Stimulated activated CD8-positive, alpha-beta memory T cell treated with anti-CD3 and anti-CD28 coated beads, Interleukin-7, amount 100 ng/mL, for 1 hour (primary cell): ENCODE results near the gene MED23.
"Not testable (repeated sequence)": the region's sequence is repeated elsewhere in the genome, so short reads cannot be mapped to it uniquely, and the experiment has no call there.

Experiments
- DNase-seq, 2 donors: peaks; one replicate each; pipeline ENCODE4 v3.0.0-alpha.2; 2020; ENCODE audit warnings: low read depth in 2 of 2

The MED23 gene

DNA sequence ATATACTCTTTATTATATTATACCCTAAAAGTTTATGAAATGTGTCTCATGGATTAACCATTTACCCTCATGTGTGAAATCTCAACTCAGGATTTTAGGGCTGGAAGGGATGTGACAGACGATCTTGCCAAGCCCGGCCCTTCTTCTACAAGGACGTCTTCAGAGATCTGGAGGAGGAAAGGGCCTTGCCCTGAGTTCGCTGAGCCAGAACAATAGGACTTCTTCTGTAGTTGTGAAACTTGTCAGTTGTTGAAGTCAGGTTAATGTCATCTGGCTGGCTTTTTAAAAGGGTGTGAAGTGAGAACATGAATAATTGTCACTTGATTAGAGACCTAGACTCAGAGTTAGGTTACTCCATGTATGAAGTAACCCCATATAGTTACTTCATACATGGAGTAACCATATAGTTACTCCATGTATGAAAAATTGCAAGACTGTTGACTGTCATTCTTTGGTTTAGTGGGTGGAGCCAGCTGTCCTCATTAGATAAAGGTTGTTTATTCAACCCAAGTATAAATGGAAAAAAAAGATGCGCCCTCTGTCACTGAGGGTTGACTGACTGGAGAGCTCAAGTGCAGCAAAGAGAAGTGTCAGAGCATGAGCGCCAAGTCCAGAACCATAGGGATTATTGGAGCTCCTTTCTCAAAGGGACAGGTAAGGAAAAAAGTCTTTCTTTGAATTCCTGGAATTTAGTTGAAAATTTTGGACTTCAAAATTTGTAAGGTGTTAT, 55.2 kb downstream of the MED23 start, which contains the start of gene ARG1:
Gene ARG1, plus strand, starts transcription at position 541 of the 730 bp plus-strand sequence. Its CDS starts 57 bp downstream, at position 598.
- no peak for DNase-seq

- DNase-seq, result no peak
Observed at GRCh38 chr6:131568726-131569125, 59.3 kb downstream of the MED23 start.

DNA sequence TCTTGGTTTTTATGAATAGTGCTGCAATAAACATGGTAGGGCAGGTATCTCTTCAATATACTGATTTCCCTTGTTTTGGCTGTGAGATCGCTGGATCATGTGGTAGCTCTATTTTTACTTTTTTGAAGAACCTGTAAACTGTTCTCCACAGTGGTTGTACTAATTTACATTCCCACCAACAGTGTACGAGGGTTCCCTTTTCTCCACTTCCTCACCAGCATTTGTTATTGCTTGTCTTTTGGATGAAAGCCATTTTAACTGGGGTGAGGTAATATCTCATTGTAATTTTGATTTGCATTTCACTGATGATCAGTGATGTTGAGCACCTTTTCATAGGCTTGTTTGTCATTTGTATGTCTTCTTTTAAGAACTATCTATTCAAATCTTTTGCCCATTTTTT, 63.0 kb downstream of the MED23 start:
- DNase-seq, result no peak

- DNase-seq, result no peak
Observed at GRCh38 chr6:131561925-131562707, 65.9 kb downstream of the MED23 start.

DNA sequence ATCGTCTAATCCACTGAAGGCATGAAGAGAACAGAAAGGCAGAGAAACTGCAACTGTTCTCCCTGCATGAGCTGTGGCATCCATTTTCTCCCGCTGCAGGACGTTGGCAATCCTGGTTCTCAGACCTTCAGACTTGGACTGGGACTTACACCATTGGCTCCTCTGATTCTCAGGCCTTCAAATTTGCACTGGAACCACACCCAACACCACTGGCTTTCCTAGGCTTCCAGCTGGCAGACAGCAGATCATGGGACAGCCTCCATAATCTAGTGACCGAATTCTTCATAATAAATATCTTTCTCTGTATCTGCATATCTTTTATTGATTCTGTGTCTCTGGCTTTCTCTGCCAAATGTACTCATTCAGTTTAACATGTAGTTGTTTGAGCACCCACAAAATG, 69.1 kb downstream of the MED23 start:
- no peak for DNase-seq

GRCh38 chr6:131555992-131556391, 72.0 kb downstream of the MED23 start:
- DNase-seq, result no peak

DNA sequence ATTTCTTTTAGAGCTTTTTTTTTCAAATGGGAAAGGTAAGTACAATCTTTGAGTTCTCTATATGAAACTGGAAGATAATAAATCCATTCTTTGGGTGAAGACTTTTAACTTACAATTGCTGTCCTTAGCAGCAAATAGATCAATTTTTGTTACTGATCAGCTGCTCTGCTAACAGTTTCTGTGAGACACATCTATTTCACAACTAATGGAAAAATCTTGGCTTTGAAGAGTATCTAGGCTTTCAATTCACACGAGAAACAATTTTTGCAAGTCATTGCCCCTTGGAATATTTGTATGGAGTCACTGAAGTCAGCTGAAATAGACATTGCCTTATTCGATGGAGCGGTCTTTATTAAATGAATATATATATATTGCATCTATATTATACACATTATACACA, 75.5 kb downstream of the MED23 start:
- no peak for DNase-seq

GRCh38 chr6:131551902-131552301, 76.1 kb downstream of the MED23 start:
- DNase-seq, result no peak

- no peak for DNase-seq
Observed at GRCh38 chr6:131549811-131550210, 78.2 kb downstream of the MED23 start.

DNA sequence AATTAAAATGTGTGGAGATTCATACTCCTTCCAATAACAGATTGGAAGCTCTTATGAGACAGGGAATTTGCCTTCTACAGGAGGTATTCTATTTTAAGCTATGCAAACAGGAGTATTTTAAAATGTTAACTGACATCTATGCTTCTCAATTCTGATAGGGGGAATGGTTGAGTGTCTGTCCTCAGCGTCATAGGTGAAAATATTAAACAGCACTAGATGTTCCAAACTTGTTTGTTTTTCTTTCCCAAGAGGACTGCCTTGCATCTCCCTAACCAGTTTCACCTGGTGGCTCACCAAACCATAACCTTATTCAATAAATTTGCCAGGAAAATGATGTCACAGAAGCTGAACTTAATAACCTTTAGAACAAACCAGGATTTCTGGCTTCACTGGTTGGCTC, 79.6 kb downstream of the MED23 start:
- no peak for DNase-seq

- DNase-seq, result no peak
Observed at GRCh38 chr6:131547488-131547887, 80.6 kb downstream of the MED23 start.

GRCh38 chr6:131545317-131545716, 82.7 kb downstream of the MED23 start:
- DNase-seq, result no peak

DNA sequence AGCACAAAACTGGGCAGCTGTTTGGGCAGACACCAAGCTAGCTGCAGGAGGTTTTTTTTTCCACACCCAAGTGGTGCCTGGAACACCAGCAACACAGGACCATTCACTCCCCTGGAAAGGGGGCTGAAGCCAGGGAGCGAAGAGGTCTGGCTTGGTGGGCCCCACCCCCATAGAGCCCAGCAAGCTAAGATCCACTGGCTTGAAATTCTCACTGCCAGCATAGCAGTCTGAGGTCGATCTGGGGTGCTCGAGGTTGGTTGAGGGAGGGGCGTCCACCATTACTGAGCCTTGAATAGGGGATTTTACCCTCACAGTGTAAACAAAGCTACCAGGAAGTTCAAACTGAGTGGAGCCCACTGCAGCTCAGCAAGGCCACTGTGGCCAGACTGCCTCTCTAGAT, 89.4 kb downstream of the MED23 start:
- not testable (repeated sequence) for DNase-seq

DNA sequence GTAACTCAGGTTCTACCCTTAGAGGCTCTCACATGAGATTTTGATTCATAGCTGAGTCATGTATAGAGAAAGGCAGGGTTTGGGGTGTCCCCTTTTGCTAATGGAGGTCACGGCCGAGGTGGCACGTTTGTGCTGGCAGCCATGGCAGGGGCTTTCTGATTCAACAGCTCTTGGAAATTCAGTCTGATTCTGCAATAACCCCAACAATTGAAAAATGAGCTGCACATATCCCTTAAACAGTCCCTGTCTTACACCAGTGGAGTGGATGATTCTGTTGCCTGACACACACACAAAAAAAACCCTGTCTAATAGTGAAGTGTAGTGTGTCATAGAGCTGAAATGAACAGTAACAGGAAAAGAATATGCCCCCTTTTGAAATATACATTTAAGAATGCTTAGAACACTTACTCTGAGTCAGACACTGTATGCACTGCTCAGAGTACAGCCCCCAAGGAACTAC, 95.4 kb downstream of the MED23 start:
- DNase-seq, result no peak

DNA sequence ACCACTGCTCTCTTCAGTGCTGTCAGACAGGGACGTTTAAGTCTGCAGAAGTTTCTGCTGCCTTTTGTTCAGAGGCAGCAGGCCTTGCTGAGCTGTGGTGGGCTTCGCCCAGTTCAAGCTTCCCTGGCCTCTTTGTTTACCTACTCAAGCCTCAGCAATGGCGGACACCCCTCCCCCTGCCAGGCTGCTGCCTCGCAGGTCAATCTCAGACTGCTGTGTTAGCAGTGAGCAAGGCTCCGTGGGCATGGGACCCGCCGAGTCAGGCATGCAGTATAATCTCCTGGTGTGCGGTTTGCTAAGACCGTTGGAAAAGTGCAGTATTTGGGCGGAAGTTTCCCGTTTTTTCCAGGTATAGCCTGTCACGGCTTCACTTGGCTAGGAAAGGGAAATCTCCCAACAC, 96.4 kb downstream of the MED23 start:
- DNase-seq, result not testable (repeated sequence)

- not testable (repeated sequence) for DNase-seq
Observed at GRCh38 chr6:131530936-131531335, 97.1 kb downstream of the MED23 start.

- no peak for DNase-seq
Observed at GRCh38 chr6:131524695-131525336, 103.2 kb downstream of the MED23 start.

DNA sequence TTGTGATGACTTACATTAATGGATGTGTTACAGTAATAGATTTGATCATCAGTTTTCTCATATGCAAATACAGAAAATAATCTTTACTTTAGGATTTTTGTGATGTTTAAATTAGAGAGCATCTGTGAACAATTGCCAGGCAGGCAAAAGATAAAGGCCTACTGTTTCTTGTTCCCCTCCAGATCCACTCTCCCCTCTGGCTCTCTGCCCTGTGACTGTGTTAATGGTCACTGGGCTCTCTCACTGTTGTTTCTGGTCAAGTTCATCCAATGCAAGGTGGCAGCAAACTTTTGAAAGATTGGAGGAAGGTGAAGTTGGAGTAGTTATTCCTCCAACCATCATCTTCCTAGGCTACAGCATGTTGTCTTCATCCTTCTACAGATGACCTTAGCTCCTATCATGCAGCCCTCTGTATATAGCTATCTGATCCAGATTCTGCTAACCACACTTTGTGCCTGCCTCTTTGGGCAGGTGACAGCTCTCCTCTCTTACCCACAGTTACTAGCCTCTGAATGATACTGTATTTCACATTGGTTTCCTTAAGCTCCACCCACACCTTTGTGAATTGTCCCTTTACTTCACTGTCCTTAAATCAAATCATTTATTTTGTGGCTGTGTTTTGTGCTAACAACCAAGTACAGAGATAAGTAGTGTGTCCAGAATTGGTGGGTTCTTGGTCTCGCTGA, 103.9 kb downstream of the MED23 start:
- DNase-seq, result no peak
